HG03066 (cell line): ENCODE data around the gene GRAP2.

Experiments
- ATAC-seq: cut with Tn5 transposase; IDR thresholded peaks from one replicate; pipeline ENCODE4 v1.9.1; 2021; ENCODE audit warnings: low read depth; ENCODE audit not compliant: unreplicated experiment

GRAP2 gene

DNA sequence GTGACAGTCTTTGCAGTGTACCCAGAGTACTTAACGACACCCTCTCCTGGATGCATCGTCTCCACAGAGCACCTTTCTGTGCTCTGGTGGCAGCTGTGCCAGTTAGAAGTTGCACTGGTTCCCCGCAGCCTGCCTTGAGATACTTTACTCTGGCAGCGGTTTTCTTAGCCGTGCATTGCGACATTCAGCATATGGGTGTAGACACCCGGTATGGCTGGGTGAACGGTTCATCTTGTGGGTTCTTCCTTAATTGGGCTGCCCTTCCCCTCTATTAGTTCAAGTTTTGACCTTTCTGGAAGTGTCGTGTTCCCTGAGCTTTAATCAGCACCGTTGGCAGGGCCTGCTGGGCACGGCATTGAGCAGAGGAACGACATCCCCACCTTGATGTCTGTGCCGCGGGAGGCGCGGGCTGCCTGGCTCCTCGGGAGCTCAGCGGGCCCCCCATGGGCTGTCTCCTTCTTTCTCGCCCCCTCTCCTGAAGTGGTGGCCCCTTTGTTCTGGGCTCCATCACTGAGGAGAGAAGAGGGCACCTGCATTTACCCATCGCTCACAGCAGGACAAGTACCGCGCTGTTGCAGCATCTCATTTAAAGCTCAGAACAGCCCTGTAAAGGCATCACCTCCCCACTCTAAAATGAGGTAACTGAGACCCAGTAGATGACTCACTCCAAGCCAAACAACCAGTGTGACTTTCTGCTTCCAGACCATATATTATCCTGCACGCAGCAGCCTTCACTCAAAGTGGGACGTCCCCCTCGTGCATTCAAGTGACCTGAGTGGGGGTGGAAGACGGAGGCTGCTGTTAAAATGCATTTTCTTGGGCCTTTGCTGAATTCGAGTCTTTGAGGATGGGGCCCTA, 107.2 kb downstream of the GRAP2 start:
- no peak for ATAC-seq

DNA sequence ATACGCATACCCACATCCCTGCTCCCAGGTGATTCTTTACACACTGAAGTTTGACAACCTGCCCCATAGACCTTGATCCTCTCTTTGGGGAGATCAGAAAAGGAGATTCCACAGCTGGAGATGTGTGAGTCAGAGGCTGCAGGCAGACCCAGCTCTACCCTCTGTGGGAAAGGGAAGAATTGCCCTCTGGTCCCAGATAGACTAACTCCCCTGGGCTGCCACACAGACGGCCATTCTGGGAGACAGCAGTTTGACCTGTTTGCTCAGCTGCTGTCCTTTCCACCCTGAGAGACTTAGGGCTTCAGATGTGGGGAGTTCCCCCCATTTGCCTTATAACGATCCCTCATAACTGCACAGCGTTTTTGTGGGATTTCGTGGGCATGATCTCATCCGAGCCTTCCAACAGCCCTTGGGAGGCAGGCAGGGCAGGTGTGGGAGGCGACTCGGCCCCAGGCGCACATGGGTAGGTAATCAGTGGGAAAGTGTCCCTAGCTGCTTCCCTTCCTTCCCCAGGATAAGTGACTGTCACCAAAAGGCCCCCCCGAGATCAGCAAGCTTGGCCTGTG, 107.9 kb downstream of the GRAP2 start:
- ATAC-seq = no peak

DNA sequence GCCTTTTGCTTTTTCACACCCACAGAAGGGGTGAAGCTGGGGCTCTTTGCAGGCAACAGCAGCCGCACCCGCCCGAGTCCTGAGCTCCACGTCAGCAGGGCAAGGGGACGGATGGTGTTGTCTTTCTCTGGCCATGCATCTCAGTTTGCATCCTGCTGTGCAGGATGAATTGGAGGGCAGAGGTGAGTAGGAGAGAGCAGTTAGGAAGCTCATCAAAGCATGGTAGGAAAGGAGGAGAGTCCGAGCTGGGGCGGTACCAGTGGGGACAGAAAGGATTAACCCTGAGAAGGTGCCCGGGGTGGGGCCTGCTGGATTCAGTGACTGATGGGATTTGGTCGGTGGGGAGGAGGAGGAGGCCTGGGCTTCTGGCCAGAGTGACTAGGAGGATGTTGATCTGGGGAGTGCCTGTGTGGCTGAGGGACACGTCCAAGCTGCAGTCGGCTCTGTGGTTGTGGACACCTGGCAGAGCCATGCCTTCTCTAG, 108.4 kb downstream of the GRAP2 start:
- no peak for ATAC-seq

DNA sequence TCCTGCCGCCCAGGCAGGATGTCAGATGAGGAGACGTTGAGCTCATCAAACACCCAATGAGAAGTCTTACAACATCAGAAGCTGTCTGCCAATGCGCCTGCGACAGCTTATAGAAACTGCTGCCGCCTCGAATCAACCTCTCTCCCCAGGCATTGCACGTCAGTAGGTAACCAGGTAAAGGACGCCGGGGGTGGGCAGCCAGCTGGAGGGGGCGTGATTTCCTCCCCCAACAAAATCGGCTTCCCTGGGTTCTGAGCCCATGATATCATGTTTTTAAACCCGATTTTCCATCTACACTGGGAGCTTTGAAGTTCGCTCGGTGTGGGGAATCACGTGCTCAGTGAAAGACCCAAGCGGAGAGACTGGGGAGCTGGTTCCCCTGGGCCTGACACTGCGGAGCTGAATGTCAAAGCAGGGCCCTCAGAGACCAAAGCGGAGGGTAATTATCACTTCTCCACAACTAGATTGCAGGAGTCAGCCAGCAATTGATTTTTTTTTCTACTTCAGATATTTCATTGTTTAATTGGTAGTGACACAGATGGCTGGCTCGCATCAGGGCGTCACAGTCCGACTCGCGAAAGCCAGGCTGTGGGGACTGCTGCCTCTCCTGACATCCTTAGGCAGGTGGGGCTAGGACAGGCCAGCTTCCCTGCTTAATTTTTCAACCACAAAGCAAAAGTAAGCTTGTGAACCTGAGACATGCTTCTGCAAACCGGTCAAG, 109.2 kb downstream of the GRAP2 start:
- ATAC-seq = no peak

DNA sequence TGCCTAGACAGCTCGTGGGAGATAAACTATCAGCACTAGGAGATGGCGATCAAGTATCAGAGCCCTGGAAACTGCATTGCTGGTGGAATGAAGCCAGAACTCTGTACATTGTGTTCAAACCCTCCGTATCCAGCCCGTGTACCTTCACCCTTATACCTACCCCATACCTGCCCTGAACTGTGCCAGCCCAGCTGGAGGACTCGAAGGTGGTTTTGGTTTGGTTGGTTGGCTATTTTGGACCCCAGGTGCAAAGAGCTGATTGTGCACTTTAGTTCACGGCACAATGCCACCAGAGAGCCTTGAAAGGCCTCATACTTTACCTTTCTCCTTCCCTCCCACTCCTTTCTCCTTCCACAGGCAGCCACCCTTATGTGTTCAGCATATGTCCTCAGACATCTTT, 109.9 kb downstream of the GRAP2 start:
- no peak for ATAC-seq

DNA sequence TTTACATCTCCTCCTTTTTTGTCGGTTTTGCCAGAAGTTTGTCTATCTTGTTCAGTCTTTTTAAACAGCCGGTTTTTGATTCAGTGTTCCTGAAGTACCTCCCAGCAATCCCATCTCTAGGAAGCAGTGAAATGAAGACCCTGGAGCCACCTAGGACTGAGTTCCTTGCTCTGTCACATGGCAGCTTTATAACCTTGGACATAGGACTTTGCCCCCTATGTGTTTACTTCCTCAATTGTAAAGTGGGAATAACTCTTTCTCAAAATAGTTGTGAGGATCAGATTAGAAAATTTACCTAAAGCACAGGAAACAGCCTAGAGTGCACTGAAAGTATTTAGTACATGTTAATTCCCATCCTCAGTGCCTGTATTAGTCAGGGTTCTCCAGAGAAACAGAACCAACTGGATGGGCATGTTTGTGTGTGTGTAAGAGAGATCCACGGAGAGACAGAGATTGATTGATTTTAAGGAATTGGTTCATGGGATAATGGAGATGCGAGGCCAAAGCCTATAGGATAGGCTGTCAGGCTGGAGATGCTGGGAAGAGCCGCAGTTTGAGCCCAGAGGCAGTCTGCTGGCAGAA, 113.9 kb downstream of the GRAP2 start:
- ATAC-seq = no peak

DNA sequence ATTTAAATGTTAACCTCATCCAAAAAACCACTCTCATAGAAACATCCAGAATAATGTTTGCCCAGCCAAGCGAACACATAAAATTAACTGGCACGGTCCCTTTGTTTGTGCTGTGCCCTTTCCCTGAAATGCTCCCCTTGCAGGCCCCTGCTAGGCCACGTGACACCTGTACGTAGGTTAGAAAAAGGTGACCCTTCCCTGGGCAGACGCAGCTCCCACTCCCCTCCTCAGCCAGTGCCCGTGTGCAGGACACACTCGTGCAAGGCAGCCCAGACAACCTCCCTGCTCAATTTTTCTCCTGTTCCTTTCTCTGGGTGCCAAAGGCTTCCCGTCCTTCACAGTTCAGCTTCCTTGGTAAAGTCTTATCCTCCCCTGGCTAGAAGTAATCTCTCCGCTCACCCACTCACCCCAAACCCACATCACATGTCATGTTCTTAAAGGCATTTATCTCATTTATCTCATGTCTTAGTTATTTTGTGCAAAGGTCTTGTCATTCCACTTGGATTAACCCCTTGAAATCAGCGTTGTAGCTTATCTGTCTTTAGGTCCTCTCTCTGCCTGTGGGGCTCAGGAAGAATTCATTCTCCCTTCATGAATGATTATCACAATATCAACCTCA, 114.6 kb downstream of the GRAP2 start:
- no peak for ATAC-seq

DNA sequence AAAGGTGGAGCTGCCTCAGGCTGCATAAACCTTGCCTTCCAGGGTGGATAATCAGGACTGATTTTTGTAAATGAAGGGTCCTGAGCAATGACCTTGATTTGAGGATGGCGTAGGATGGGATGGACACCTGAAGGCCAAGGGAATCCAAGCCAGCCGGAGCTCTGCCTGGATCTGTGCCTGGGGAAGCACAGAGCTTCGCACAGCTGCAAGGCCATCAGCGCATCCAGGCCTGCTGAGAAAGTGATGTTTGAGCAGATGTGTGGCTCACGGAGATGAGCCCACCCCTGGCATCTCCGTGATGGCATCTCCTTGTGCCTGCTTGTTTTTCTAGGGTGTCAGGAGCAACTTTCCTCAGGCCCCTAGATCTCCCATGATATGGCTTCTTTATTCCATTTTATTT, 117.2 kb downstream of the GRAP2 start:
- no peak for ATAC-seq

DNA sequence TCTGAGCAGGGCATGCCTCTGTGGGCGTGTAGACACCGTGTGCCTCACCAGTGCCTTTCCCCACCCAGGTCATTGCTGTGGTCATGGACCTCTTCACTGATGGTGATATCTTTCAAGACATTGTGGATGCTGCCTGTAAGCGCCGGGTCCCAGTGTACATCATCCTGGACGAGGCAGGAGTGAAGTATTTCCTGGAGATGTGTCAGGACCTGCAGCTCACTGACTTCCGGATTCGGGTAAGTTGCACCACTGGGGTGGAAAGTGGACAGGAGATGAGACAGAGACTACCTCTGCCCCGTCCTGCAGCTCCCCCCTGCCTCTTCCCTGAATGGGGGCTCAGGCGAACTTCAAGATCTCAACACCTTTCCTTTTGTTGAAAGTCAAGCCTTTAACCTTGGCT, 118.2 kb downstream of the GRAP2 start:
- no peak for ATAC-seq

DNA sequence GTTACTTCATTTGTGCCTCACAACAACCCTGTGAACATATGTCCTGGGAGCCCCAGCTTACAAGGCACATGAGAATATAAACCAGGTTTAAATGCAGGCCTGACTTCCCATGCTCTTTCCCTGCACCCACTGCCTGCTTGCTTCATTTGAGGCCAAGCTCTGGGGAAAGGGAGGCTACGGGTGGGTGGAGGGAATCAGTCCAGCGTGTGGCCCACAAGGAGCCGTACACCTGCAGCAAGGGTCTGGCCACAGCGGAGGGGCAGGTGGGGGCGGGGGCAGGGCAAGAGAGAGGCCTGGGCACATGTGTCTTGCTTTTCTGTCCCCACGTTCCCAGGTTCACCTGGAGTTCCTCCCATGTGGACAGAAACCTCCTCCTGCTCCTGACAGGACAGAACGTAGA, 120.1 kb downstream of the GRAP2 start:
- no peak for ATAC-seq

DNA sequence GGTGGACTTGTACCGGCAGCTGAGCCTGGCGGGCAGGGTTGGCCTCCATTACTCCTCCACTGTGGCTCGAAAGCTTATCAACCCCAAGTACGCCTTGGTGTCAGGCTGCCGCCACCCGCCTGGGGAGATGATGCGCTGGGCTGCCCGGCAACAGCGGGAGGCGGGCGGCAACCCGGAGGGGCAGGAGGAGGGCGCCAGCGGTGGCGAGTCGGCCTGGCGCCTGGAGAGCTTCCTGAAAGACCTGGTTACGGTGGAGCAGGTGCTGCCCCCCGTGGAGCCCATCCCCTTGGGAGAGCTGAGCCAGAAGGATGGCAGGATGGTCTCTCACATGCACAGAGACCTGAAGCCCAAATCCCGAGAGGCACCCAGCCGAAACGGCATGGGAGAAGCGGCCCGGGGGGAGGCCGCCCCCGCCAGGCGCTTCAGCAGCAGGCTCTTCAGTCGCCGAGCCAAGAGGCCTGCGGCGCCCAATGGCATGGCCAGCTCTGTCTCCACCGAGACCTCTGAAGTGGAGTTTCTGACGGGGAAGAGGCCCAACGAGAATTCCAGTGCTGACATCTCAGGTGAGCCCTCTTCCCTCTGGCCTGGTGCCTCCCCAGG, 120.6 kb downstream of the GRAP2 start:
- ATAC-seq = no peak

DNA sequence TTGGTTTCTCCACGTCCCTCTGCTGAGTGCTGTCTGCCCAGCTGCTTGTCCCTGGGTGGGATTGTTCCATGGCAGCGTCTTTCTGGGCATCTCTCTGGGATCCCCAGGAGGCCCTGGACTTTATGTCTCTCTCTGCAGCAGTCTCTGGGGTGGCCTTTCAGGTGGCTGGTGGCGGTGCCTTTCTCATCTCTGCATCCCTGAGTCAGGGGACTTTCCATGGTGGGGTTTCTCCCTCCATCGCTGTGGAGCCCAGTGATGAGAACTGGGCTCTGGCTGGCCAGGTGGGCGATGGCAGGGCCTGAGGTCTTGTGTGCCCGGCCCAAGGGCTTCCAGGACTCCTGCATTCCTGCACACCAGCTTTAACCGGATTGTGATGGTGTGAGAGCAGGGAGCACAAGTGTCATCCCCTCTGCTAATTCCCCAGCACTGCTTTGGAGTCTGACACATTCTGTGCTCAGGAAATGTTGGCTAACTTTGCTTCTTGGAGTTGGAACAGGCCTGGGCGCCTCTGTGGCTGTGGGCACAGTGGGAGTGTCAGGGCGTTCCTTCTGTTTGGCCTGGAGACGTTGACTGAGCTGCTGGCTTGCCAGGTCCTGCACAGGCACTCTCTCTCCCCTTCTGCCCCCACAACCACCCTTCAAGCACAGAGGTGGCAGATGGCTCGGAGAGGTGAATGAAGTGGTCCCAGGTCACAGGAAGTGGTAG, 121.8 kb downstream of the GRAP2 start:
- ATAC-seq = no peak
